ELF-1 (cell line): ENCODE results near the gene HIP1R.
"Not testable (repeated sequence)": the region's sequence is repeated elsewhere in the genome, so short reads cannot be mapped to it uniquely, and the experiment has no call there.

Source experiments
- DNase-seq: peaks from one replicate; pipeline ENCODE4 v3.0.0-alpha.2; 2016; ENCODE audit warnings: low read depth, low spot score

Gene HIP1R, protein sequence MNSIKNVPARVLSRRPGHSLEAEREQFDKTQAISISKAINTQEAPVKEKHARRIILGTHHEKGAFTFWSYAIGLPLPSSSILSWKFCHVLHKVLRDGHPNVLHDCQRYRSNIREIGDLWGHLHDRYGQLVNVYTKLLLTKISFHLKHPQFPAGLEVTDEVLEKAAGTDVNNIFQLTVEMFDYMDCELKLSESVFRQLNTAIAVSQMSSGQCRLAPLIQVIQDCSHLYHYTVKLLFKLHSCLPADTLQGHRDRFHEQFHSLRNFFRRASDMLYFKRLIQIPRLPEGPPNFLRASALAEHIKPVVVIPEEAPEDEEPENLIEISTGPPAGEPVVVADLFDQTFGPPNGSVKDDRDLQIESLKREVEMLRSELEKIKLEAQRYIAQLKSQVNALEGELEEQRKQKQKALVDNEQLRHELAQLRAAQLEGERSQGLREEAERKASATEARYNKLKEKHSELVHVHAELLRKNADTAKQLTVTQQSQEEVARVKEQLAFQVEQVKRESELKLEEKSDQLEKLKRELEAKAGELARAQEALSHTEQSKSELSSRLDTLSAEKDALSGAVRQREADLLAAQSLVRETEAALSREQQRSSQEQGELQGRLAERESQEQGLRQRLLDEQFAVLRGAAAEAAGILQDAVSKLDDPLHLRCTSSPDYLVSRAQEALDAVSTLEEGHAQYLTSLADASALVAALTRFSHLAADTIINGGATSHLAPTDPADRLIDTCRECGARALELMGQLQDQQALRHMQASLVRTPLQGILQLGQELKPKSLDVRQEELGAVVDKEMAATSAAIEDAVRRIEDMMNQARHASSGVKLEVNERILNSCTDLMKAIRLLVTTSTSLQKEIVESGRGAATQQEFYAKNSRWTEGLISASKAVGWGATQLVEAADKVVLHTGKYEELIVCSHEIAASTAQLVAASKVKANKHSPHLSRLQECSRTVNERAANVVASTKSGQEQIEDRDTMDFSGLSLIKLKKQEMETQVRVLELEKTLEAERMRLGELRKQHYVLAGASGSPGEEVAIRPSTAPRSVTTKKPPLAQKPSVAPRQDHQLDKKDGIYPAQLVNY

DNA sequence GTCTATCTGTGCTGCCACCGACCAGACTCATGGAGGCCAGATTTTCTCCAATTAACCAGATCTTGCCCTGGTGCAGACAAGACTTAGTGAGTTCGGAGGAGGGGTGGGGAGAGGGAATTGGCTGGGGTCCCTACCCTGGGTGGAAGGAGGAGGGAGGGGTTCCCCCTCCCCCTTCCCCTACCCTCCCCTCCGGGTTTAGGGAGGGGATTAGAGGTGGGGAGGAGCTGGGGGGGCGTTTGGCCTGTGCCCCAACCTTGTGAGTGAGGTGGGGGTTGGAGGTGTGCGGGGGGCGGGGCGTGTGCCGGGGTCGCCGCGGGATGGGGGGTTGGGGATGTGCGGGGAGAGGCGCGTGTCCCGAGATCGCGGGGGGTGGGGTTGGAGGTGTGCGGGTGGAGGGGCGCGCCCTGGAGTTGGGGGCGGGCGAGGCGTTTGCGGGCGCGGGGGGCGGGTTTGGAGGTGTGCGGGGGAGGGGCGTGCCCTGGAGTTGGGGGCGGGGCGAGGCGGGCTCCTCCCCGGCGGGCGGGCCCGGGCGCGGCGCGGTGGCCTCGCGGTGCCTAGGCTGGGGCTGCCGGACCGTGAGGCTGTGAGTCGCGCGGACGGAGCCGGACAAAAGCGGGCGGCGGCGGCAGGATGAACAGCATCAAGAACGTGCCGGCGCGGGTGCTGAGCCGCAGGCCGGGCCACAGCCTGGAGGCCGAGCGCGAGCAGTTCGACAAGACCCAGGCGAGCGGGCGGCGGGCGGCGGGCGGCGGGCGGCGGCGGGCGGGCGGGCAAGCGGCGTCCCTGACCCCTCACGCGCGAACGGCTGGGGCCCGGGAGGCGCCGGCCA lies at the start of gene HIP1R:
TSS of gene HIP1R (plus strand) at position 537 of the 829 bp plus-strand sequence. CDS start at position 631, 94 bp downstream.
- DNase-seq = peak; percentile 23

DNA sequence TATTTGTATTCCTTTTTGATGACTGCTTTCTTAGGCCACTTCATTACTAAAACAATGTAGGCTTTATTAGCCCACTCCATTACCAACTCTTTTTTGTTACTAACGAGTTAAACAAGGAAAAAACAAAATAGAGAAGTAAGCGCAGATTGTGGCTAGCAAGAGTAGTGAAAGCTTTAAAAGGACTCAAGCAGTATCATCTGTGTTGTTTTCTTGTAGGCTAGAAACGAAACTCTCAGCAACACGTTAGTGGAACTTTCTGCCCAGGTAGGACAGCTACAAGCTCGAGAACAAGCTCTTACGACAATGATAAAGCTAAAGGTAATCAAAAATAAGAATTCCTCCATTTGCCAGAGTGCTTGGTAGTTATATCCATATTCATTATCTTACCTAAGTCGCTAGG lies 49.8 kb upstream of the HIP1R start:
- no peak for DNase-seq

DNA sequence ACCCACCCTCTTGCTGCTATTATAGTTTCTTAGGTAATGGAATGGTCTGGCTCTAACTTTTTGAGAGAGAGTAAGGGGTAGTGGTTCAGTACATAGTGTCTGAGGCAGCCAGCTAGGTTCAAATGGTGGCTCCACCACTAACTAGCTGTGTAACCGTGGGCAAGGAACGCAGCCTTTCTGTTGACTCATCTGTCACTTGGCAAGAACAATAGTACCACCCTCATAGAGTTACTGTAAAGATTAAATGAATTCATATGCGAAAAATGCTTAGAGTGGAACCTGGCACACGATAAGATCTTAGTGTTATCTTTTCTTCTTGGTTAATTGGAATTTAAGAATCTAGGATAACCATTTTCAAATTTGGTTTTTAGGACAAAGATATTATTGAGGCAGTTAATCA lies 46.9 kb upstream of the HIP1R start:
- DNase-seq = no peak

DNA sequence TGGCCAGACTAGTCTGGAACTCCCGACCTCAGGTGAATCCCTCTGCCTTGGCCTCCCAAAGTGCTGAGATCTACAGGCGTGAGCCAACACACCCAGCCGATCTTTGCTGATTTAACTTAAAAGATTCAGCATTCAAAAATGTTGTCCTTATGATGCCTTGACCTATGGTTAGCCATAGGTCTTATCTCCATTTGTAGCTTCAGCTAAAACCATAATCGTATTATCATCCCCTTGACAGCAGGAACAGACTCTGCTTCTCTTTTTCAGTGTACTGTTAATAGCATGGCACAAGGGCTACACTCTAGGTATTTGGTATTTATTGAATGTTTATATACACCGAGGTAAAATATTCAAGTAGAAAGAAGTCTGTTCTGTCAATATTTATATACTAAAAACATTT lies 45.6 kb upstream of the HIP1R start:
- DNase-seq = no peak

DNA sequence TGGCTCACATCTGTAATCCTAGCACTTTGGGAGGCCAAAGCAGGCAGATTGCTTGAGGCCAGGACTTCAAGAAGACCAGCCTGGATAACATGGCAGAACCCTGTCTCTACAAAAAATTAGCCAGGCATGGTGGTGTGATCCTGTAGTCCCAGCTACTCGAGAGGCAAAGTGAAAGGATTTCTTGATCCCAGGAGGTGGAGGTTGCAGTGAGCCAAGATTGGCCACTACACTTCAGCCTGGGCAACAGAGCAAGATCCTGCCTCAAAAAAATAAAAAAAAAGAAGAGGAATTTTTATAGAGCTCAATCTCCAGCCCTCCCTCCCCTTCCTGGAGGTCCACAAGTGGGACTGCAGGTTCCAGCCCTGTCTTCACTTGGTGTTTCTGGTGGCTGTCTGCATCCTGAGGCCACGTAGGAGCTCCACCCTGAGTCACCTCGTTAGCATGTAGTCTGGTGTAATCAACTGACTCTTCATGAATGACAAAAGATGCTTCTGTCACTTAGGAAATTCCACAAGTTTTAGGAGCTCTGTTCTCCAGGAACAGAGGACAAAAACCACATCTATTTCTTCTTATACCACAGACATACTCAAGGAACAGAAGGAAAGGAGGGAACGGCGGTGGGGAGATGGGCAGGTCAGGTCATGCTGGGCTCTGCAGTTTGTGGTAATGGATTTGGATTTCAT lies 44.7 kb upstream of the HIP1R start:
- peak; percentile 76 for DNase-seq

DNA sequence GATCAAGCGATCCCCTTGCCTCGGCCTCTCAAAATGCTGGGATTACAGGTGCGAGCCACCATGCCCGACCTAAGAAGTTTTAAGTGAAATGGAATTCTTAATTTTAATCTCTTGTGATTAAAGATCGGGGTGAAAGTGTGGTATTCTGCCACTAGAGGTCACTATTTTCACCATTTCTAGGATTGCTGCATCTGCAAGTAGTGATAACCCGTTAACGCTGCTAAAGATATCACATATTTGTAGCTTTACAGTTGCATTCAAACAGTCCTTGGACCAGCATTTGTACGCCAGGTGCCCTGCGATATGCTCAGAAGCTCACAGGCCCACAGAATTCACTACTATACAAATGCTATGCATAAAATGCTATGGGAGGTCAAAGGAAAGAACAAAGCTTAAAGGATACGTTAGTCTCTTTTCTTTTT lies 41.6 kb upstream of the HIP1R start:
- peak; percentile 14 for DNase-seq

DNA sequence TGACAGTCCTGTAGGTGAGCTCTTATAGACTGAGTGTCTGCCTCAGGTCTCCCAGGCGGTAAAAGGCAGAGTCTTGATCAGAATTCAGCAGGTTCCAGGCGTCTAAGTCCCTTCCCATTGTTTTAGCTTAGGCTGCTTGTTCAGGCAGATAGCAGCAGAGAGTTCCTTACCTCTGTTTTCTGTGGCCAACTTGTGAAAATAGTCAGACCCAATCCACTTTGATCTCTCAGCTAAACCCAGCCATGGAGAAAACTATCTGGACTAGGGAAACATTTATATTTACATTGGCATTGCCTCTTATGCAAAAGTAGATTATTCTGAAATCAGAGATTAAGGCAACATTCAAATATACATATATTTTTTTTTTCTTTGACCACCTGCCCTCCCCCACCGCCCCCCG lies 39.5 kb upstream of the HIP1R start:
- peak; percentile 17 for DNase-seq

DNA sequence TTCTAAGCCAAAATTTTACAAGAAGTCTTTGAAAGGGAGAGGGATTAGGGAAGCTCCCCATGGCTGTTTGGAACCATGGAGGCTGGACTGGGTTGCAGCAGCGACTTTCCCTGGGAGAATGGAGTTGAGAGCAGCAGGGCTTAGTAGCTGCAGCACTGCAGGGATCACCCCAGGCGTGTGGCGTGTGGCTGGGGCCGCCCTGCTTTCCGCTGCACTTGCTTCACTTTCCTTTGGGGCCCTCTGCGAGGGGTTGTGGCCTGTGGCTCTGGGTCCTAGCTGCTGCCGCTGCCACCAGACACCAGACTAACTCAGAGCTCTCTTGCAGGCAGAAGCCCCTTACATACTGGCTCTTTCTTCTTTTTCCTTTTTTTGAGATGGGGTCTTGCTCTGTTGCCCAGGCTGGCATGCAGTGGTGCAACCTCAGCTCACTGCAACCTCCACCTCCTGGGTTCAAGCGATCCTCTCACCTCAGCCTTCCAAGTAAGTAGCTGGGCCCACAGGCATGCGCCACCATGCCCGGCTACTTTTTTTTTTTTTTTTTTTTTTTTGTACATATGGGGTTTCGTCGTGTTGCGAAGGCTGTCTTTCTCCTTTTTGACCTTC lies 35.5 kb upstream of the HIP1R start:
- no peak for DNase-seq

DNA sequence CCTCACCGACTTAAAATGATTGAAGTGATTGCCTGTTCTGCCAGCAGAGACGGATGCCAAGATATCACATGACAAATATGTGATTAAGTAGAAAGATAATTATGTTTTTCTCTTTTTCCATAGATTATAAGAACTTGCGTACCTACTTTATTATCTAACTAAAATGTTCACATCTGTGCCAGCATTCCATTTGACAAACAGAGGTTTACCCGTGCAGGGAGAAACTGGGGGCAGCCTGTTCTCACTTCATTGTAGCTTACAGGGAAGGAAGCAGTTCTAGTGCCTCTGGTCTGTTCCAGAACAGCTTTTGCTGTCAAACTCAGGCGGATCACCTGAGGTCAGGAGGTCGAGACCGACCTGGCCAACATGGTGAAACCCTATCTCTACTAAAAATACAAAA lies 31.3 kb upstream of the HIP1R start:
- DNase-seq = no peak

DNA sequence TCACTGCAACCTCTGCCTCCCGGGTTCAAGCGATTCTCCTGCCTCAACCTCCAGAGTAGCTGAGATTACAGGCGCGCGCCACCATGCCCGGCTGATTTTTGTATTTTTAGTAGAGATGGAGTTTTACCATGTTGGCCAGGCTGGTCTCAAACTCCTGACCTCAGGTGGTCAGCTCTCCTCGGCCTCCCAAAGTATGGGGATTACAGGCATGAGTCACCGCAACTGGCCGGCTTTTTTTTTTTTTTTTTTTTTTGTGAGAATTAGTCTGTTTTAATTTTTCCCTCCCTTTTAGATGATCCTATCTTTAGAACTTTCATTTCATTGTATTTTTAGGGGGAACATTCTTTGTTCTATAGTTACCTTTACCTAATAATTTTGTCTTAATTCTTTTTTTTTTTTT lies 30.3 kb upstream of the HIP1R start:
- DNase-seq = not testable (repeated sequence)

DNA sequence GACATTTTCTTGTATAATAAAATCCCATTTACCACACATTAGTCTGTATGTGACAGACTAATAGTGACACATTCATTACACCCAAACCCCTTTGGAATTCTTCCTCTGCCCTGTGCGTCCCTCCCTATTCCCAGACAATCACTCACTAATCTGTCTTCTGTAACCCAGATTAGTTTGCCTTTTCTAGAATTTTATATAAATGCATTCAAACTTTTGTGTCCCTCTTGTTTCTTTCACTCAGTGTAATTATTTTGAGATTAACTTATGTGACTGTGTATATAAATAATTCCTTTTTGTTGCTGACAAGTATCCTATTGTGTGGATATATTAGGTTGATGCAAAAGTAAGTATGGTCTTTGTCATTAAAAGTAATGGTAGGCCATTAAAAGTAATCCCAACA lies 27.6 kb upstream of the HIP1R start:
- no peak for DNase-seq

DNA sequence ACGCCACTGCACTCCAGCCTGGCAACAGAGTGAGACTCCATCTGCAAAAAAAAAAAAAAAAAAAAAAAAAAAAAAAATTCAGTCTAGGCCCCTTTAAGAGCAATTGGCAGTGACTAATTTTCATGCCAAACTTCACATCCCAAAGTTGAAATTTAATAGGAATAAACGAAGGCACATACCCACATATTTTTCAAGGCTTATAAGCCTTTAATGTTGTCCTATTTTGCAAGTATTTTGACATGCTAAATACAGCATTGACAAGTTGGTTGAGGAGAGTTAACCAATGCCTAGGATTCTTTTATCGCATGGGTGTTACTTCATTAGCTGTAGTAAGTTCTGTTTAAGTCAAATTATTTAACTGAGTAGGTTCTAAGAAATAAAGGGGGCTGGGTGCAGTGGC lies 23.5 kb upstream of the HIP1R start:
- no peak for DNase-seq

DNA sequence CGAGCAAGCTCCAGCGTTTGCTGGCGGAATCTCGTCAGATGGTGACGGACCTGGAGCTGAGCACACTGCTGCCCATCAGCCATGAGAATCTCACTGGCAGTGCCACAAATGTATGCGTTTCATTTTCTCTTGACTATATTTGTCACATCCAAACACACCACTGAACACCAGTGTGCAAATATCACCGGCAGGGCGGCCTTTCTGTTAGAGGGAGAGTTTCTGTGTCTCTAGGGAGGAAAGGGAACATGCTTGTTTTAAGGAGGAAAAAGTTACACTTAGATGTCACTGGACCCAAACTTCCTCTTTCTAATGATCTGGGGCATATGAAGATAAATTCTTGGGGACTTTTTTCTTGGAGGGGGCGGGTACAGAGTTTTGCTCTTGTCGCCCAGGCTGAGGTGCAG lies 21.9 kb upstream of the HIP1R start:
- no peak for DNase-seq

DNA sequence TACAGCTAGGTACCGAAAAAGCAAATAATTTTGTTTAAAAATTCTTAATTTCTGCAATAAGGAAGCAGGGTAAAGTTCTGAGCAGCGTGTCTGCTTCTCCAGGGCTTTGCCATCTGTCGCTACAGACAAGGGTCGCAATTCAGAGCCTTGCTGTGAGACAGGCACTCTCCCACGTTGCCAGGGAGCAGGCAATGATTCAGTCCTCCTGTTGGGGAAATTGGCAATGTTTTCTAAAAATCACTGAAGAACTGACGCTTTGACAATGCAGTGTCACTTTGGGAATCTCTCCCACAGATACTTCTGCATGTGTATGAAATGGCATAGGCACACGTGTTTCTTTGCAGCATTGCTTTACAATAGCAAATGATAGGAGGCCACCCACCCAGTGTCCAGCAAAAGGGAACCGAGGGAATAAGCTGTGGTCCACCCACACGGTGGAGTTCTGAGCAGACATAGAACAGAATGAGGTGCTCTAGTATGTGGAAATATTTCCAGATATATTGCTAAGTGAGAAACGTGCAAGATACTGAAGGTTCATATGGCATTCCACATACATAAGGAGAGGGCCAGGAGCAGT lies 16.0 kb upstream of the HIP1R start:
- DNase-seq = no peak

DNA sequence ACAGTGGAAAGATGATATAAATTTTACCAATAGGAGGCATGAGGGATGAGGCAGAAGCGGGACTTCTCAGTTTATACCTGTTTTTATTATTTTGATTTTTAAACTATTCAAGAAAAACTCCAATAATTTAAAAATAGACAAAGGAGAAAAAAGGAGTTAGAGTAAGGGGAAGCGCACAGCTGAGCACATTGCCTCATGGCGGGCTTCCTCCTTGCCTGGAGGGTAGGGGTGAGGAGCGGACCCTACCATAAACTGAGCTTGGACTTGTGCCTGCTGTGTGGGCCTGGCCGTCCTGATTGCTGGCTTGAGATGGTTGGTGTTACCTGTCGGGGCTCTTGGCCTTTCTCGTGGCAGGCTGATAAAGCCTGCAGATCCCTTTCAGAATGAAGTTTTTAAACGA lies 15.1 kb upstream of the HIP1R start:
- no peak for DNase-seq

DNA sequence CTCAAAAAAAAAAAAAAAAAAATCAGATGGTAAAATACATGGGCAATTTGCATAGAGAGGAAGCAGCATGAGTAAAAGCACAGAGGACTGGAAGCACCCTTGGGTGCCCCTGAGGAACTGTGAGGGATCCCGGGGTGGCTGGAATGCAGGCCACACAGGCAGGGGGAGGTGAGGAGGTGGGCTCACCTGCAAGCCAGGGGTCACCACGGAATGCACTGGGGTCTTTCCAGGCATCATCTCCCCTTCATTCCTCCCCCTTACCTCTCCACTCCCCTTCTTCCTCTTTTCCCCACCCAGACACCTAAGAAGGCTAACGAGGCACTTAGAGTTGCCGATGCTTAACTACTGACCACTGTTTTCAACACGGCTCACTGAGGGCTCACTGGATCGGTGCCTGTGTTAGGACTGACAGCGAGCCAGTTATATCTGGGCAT lies 14.4 kb upstream of the HIP1R start:
- DNase-seq = no peak

DNA sequence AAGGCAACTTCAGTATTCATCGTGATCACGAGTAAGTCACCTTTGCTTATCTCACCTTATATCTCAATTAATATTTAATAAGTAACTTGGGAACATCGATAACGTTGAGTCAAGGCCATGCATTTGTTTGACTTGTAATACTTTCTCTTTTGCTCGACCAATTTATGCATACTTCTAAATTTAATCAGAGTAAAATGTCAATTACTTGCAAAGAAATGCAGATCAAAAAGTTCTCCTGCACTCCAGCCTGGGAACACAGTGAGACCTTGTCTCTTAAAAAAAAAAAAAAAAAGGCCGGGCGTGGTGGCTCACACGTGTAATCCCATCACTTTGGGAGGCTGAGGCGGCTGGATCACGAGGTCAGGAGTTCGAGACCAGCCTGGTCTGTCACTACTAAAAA lies 11.8 kb upstream of the HIP1R start:
- no peak for DNase-seq

DNA sequence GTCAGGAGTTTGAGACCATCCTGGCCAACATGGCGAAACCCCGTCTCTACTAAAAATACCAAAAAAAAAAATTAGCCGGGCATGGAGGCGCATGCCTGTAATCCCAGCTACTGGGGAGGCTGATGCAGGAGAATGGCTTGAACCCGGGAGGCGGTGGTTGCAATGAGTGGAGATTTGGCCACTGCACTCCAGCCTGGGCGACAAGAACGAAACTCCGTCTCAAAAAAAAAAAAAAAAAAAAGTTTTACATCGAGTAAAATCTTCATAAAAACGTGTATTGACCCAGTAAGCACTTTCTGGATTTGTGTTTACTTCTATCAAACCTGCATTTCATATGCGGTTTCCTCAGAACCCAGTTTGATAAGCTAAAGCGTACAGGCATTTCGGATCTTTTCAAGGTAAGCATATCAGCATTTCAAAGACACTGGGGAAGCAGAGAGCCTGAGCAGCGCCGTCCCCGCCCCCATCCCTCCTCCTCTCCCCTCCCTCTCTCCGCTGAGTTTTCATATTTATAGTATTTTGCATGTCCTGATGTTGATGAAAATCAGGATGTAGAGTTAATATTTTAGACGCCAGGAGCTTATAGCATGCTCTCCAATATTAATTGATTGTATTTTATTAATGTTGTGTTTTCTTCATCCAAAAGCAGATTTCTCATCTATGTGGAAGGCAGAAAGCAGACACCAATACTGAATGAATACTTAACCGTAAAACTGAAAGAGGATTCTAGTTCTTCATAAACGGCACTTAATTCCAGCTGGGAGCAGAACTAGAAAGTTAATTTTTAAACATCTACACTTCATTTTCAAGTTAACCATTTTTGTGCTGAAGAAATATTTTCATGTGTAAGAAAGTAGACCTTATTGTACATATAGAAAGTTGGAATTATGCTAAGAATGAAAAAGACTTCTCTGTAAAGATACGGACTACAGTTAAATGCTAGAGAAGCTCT lies 9.2 kb upstream of the HIP1R start:
- peak; percentile 20 for DNase-seq

DNA sequence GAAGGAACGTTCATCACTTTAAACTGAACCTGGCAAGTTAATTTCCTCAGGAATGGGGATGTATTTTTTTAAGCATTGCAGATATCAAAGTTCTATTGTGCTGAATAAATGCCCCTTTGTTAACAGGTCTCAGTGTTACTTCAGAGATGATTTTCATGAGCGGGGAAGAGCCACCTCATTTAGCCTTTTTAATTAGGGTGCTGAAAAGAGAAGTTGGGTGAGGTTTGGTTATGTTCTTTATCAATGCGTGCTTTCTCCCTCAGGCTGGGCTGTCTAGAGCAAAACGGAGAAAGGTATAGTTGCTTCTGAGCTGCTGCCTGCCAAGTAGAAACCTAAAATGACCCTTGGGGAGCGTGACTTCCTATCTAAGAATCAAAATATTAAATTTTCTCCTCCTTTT lies 8.0 kb upstream of the HIP1R start:
- DNase-seq = no peak
